ENCODE measurements around the gene COL1A2. TPM values are rescaled to one million over a fixed set of nuclear protein-coding genes. Genes with fewer than 3 reads are reported as not detected.

COL1A2 gene
- polyA plus RNA-seq, 3 donors from 2014 or later = not detected

- peaks cover 6 to 27% of the 10 kb centered on the region in 2 donors for H3K4me1 Mint-ChIP-seq
- no peak for DNase-seq
- H3K9me3 Mint-ChIP-seq = no peaks in the 10 kb centered on the region
- peak overlapping the region in 2 of 6 donors; percentile 93 to 95 for H3K27ac Mint-ChIP-seq
- peaks cover 2 to 16% (median 8%) of the 10 kb centered on the region in 3 donors for H3K27me3 Mint-ChIP-seq (ENCODE audit: low read depth in 3 of 3)
- H3K4me3 Mint-ChIP-seq = peak overlapping the region in 2 of 5 donors; percentile 82 to 84
- no peaks in the 10 kb centered on the region for H3K36me3 Mint-ChIP-seq
Observed at GRCh38 chr7:94392393-94392786, 2.3 kb upstream of the COL1A2 start.

- Mint-ChIP-seq H3K27ac (no peak overlapping the region), H3K4me3 (peak overlapping the region in 2 of 5 donors; percentile 49 to 76), H3K27me3 (ENCODE audit: low read depth in 3 of 3) (peaks cover 2 to 16% (median 8%) of the 10 kb centered on the region in 3 donors), H3K9me3 (no peaks in the 10 kb centered on the region), H3K4me1 (peaks cover 6 to 27% of the 10 kb centered on the region in 2 donors), H3K36me3 (no peaks in the 10 kb centered on the region)
- no peak for DNase-seq
Observed at GRCh38 chr7:94393246-94394108, 1.2 kb upstream of the COL1A2 start.

- DNase-seq = no peak
- peak overlapping the region in 2 of 5 donors; percentile 76 to 85 for H3K4me3 Mint-ChIP-seq
- peaks cover 6 to 27% of the 10 kb centered on the region in 2 donors for H3K4me1 Mint-ChIP-seq
- H3K9me3 Mint-ChIP-seq = no peaks in the 10 kb centered on the region
- H3K27ac Mint-ChIP-seq = no peak overlapping the region
- H3K27me3 Mint-ChIP-seq (ENCODE audit: low read depth in 3 of 3) = peaks cover 2 to 14% (median 10%) of the 10 kb centered on the region in 3 donors
- H3K36me3 Mint-ChIP-seq = no peaks in the 10 kb centered on the region
Observed at GRCh38 chr7:94394109-94394436, 622 bp upstream of the COL1A2 start.

GRCh38 chr7:94395141-94396036, 694 bp downstream of the COL1A2 start:
- H3K27ac Mint-ChIP-seq = peak overlapping the region in 1 of 6 donors; percentile 88
- H3K4me1 Mint-ChIP-seq = peaks cover 6 to 27% of the 10 kb centered on the region in 2 donors
- no peaks in the 10 kb centered on the region for H3K36me3 Mint-ChIP-seq
- DNase-seq = peak; percentile 7 to 61 (median 15)
- peaks cover 2 to 14% (median 6%) of the 10 kb centered on the region in 3 donors for H3K27me3 Mint-ChIP-seq (ENCODE audit: low read depth in 3 of 3)
- H3K9me3 Mint-ChIP-seq = no peaks in the 10 kb centered on the region
- peak overlapping the region in 3 of 5 donors; percentile 48 to 85 (median 76) for H3K4me3 Mint-ChIP-seq

- Mint-ChIP-seq H3K27me3 (ENCODE audit: low read depth in 3 of 3) (peaks cover 5 to 14% (median 6%) of the 10 kb centered on the region in 3 donors), H3K4me1 (peaks cover 6 to 27% of the 10 kb centered on the region in 2 donors), H3K9me3 (no peaks in the 10 kb centered on the region), H3K4me3 (no peak overlapping the region), H3K27ac (no peak overlapping the region), H3K36me3 (no peaks in the 10 kb centered on the region)
- DNase-seq = no peak
Observed at GRCh38 chr7:94396037-94396431, 1.3 kb downstream of the COL1A2 start.

DNA sequence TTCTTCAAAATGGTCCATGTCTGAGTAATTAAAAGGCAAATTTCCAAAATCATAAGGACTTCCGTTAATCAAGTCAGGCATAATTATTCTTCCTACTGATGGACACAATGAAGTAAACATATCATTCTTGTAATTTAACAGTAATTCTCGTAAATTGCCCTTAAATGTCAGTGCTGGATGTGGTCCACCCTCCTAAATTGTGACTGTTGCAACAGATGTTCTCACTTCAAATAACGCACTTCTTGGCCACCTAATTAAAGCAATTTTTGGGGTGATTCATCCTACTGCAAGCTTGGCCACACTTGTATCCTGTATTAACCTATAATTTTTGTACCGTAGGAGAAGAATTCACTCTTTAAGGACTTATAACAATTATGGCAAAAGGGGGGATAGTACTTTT, 1.9 kb downstream of the COL1A2 start:
- no peak overlapping the region for H3K27ac Mint-ChIP-seq
- no peak for DNase-seq
- H3K27me3 Mint-ChIP-seq (ENCODE audit: low read depth in 3 of 3) = peaks cover 5 to 12% (median 6%) of the 10 kb centered on the region in 3 donors
- no peaks in the 10 kb centered on the region for H3K9me3 Mint-ChIP-seq
- no peak overlapping the region for H3K4me3 Mint-ChIP-seq
- H3K4me1 Mint-ChIP-seq = peaks cover 6 to 23% of the 10 kb centered on the region in 2 donors
- no peaks in the 10 kb centered on the region for H3K36me3 Mint-ChIP-seq

DNA sequence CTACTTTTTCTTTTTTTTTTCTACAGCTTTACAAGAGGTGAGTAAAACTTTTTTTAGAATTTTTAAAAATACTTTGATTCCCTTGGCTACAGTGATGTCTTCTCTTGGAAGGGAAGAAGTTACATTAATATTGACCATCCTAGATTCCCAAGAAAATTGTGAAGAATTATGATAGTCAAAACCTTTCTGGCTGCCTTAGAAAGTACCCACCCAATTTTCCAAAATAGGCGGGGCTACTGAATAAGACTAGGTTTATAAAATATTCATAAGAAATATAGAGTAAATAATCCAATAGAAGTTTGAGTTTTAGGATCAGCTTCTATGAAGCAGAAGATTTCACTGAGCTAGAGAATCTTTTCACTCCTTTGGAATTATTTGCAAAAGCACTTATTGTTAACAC, 3.0 kb downstream of the COL1A2 start:
- H3K27ac Mint-ChIP-seq = no peak overlapping the region
- no peak overlapping the region for H3K4me3 Mint-ChIP-seq
- H3K9me3 Mint-ChIP-seq = no peaks in the 10 kb centered on the region
- peaks cover 4 to 13% (median 5%) of the 10 kb centered on the region in 3 donors for H3K27me3 Mint-ChIP-seq (ENCODE audit: low read depth in 3 of 3)
- no peak for DNase-seq
- peaks cover 6 to 14% of the 10 kb centered on the region in 2 donors for H3K4me1 Mint-ChIP-seq
- H3K36me3 Mint-ChIP-seq = no peaks in the 10 kb centered on the region

DNA sequence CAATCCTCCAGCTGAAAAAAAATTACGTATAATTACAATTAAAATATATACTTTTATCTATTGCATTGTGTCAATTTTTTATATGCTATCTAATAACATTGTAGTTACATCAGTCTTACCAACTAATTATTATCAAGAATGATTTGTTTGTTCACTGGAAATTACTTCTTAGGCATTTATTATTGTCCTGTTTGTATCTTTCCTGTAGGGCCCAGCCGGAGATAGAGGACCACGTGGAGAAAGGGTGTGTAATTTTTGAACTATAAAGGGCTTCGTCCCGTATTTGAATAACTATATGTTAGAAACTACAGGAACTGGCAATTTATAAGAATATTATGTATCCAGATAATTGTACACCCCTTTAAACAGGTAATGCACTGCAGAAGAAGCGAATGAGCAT, 4.1 kb downstream of the COL1A2 start:
- H3K27me3 Mint-ChIP-seq (ENCODE audit: low read depth in 3 of 3) = peaks cover 4 to 11% (median 5%) of the 10 kb centered on the region in 3 donors
- H3K4me1 Mint-ChIP-seq = peaks cover 6 to 11% of the 10 kb centered on the region in 2 donors
- H3K27ac Mint-ChIP-seq = no peak overlapping the region
- H3K4me3 Mint-ChIP-seq = no peak overlapping the region
- no peaks in the 10 kb centered on the region for H3K9me3 Mint-ChIP-seq
- no peak for DNase-seq
- H3K36me3 Mint-ChIP-seq = no peaks in the 10 kb centered on the region

DNA sequence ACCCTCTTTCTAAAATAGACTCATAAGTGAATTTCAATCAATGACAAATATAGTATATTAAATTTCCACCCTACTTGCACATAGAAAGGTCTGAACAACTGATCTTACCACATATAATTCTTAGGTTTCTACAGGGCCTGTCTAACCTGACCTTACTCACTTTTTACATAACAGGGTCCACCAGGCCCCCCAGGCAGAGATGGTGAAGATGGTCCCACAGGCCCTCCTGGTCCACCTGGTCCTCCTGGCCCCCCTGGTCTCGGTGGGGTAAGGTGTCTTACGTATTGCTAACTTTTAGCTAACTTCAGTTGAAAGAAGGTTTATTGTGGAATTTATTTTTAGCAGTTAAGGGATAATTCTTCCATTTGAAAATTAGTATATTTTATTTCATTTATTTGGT, 5.3 kb downstream of the COL1A2 start:
- Mint-ChIP-seq H3K4me3 (no peak overlapping the region), H3K4me1 (peaks cover 2 to 5% of the 10 kb centered on the region in 2 donors), H3K36me3 (no peaks in the 10 kb centered on the region), H3K27me3 (ENCODE audit: low read depth in 3 of 3) (peaks cover 4 to 11% (median 4%) of the 10 kb centered on the region in 3 donors), H3K9me3 (no peaks in the 10 kb centered on the region), H3K27ac (no peak overlapping the region)
- no peak for DNase-seq

DNA sequence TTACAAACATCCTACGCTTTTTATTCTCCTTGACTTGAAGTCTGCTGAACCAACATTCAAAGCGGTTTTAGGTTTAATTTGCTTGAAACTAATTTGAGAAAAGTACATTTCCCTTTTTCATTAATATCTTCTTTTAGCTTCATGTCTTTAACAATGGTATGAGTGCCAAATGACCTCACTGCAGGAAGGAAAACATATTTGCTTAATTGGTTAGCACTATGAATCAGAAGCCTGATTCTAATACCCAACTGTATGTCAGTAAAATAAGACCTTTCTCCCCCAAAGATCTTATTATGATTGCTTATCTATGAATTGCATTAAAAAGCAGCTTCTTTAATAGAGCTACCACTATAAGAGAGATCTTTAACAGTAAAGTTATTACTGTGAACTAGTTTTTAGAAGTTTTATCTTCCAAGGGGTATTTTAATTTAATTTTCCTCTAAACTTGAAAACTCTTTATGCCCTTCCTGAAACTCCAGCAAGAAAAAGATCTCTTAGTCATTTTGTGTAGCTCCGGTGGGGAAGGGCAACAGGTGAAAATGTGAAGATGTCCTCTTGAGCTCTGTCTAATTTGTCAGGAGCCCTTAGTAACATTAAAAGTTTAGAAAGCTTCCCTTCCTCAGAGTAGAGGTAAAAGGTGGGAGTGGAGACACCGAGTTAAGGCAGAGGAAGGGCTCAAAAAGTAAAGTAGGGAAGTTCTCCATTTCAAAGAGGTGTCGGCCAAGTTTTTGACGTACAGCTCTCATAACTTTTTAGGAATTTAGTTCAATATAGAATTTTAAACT, 6.1 kb downstream of the COL1A2 start:
- Mint-ChIP-seq H3K9me3 (no peaks in the 10 kb centered on the region), H3K27me3 (ENCODE audit: low read depth in 3 of 3) (peaks cover 4 to 9% (median 4%) of the 10 kb centered on the region in 3 donors), H3K4me3 (no peak overlapping the region), H3K27ac (no peak overlapping the region), H3K36me3 (no peaks in the 10 kb centered on the region), H3K4me1 (no peaks in the 10 kb centered on the region)
- DNase-seq = no peak

DNA sequence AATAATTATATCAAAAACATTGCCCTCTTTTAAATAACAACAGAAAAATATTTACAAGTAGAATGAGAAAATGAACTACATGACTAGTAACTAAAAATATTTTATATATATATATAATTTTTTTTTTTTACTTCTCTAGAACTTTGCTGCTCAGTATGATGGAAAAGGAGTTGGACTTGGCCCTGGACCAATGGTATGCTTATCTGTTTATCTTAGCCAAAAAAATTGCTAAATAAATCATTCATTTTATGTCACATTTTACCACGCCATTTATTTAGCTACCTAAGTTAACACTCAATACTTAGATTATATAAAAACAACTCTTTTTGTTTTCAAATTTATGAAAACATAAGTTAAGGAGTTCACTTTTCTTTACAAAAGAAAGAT, 6.7 kb downstream of the COL1A2 start:
- Mint-ChIP-seq H3K9me3 (no peaks in the 10 kb centered on the region), H3K4me1 (no peaks in the 10 kb centered on the region), H3K4me3 (no peak overlapping the region), H3K36me3 (no peaks in the 10 kb centered on the region), H3K27me3 (ENCODE audit: low read depth in 3 of 3) (peaks cover 2 to 4% (median 4%) of the 10 kb centered on the region in 3 donors), H3K27ac (no peak overlapping the region)
- DNase-seq = no peak

GRCh38 chr7:94403546-94403945, 8.9 kb downstream of the COL1A2 start:
- H3K27ac Mint-ChIP-seq = no peak overlapping the region
- H3K4me3 Mint-ChIP-seq = no peak overlapping the region
- H3K27me3 Mint-ChIP-seq (ENCODE audit: low read depth in 3 of 3) = peaks cover 2 to 4% (median 2%) of the 10 kb centered on the region in 3 donors
- no peaks in the 10 kb centered on the region for H3K4me1 Mint-ChIP-seq
- no peak for DNase-seq
- H3K9me3 Mint-ChIP-seq = no peaks in the 10 kb centered on the region
- H3K36me3 Mint-ChIP-seq = no peaks in the 10 kb centered on the region

- peaks cover 0 to 4% (median 2%) of the 10 kb centered on the region in 3 donors for H3K27me3 Mint-ChIP-seq (ENCODE audit: low read depth in 3 of 3)
Observed at GRCh38 chr7:94405506-94405905, 10.8 kb downstream of the COL1A2 start.

More at GRCh38 chr7:94405506-94405905, 10.8 kb downstream of the COL1A2 start:
- Mint-ChIP-seq H3K4me1 (no peaks in the 10 kb centered on the region), H3K36me3 (no peaks in the 10 kb centered on the region), H3K27ac (no peak overlapping the region), H3K4me3 (no peak overlapping the region), H3K9me3 (no peaks in the 10 kb centered on the region)
- DNase-seq = no peak

Measured in immature natural killer cell (primary cell).